RWPE2 (cell line): ENCODE measurements around the gene SEC14L5.
A peak's percentile ranks its signal among the peaks of the same experiment; 100 is the strongest.

ENCODE experiments used
- ATAC-seq: fragments of 200-7000 bp; cut with Tn5 transposase; 3 replicates; pipeline ENCODE4 v1.9.1; 2021; ENCODE audit warnings: low read depth
- DNase-seq: peaks from one replicate; pipeline ENCODE4 v3.0.0-alpha.2; 2020; ENCODE audit warnings: low spot score
- H3K27ac ChIP-seq: fragments of 450-650 bp; 2 replicates; pipeline ENCODE4 v1.5.1; 2017; ENCODE audit warnings: mild to moderate bottlenecking; ENCODE audit not compliant: poor library complexity, severe bottlenecking
- H3K27me3 ChIP-seq: fragments of 250-450 bp; sonication (Bioruptor Pico); 2 replicates; pipeline ENCODE4 v1.5.1; 2021; ENCODE audit warnings: mild to moderate bottlenecking, moderate library complexity; ENCODE audit not compliant: insufficient read depth, poor library complexity, severe bottlenecking
- H3K36me3 ChIP-seq: fragments of 250-450 bp; sonication (Bioruptor Pico); 2 replicates; pipeline ENCODE4 v1.5.1; 2020; ENCODE audit warnings: low read depth, mild to moderate bottlenecking, moderate library complexity
- H3K4me1 ChIP-seq: fragments of 250-450 bp; sonication (Bioruptor Pico); 2 replicates; pipeline ENCODE4 v1.5.1; 2021; ENCODE audit warnings: mild to moderate bottlenecking, moderate library complexity; ENCODE audit not compliant: insufficient read depth, poor library complexity, severe bottlenecking
- H3K4me3 ChIP-seq: fragments of 250-450 bp; sonication (Bioruptor Pico); 2 replicates; pipeline ENCODE4 v1.5.1; 2021; ENCODE audit warnings: mild to moderate bottlenecking, moderate library complexity; ENCODE audit not compliant: severe bottlenecking
- H3K9me3 ChIP-seq: fragments of 250-450 bp; sonication (Bioruptor Pico); 2 replicates; pipeline ENCODE4 v1.5.1; 2021; ENCODE audit warnings: mild to moderate bottlenecking, moderate library complexity; ENCODE audit not compliant: severe bottlenecking
- CTCF ChIP-seq: fragments of 450-650 bp; IDR thresholded peaks from one replicate; pipeline ENCODE4 v1.5.1; 2017; ENCODE audit warnings: mild to moderate bottlenecking, moderate library complexity; ENCODE audit not compliant: poor library complexity, severe bottlenecking

SEC14L5 gene

GRCh38 chr16:4917117-4917516, 41.0 kb upstream of the SEC14L5 start:
- H3K36me3 ChIP-seq = peaks cover 34% of the 10 kb centered on the region

GRCh38 chr16:4918781-4919251, 39.3 kb upstream of the SEC14L5 start:
- no peak for DNase-seq
- peak overlapping the region; percentile 89 for H3K27ac ChIP-seq

More at GRCh38 chr16:4917117-4917516, 41.0 kb upstream of the SEC14L5 start:
- Histone ChIP-seq H3K4me3 (no peak overlapping the region), H3K27ac (peak overlapping the region; percentile 89), H3K27me3 (no peaks in the 10 kb centered on the region), H3K4me1 (peaks cover 31% of the 10 kb centered on the region), H3K9me3 (no peaks in the 10 kb centered on the region)
- no peak for TF ChIP-seq CTCF
- no peak for DNase-seq
- ATAC-seq = no peak

GRCh38 chr16:4920826-4921225, 37.3 kb upstream of the SEC14L5 start:
- TF ChIP-seq CTCF = no peak
- peaks cover 66% of the 10 kb centered on the region for H3K4me1 ChIP-seq
- ATAC-seq (no peak), DNase-seq (no peak)
- peaks cover 34% of the 10 kb centered on the region for H3K36me3 ChIP-seq
- no peaks in the 10 kb centered on the region for H3K9me3 ChIP-seq
- no peak overlapping the region for H3K4me3 ChIP-seq
- H3K27me3 ChIP-seq = no peaks in the 10 kb centered on the region
- peak overlapping the region; percentile 89 for H3K27ac ChIP-seq

More at GRCh38 chr16:4918781-4919251, 39.3 kb upstream of the SEC14L5 start:
- H3K36me3 ChIP-seq = peaks cover 41% of the 10 kb centered on the region
- ATAC-seq = peak; percentile 35
- no peak overlapping the region for H3K4me3 ChIP-seq
- peaks cover 48% of the 10 kb centered on the region for H3K4me1 ChIP-seq
- no peak for TF ChIP-seq CTCF
- no peaks in the 10 kb centered on the region for H3K27me3 ChIP-seq
- H3K9me3 ChIP-seq = no peaks in the 10 kb centered on the region

- ATAC-seq (peak; percentile 19), DNase-seq (no peak)
- Histone ChIP-seq H3K4me3 (no peak overlapping the region), H3K36me3 (peaks cover 42% of the 10 kb centered on the region), H3K9me3 (peaks cover 10% of the 10 kb centered on the region), H3K27ac (peak overlapping the region; percentile 89), H3K4me1 (peaks cover 60% of the 10 kb centered on the region), H3K27me3 (no peaks in the 10 kb centered on the region)
- TF ChIP-seq CTCF = no peak
Observed at GRCh38 chr16:4922721-4923342, 35.3 kb upstream of the SEC14L5 start.

GRCh38 chr16:4923853-4924252, 34.3 kb upstream of the SEC14L5 start:
- Histone ChIP-seq H3K27ac (peak overlapping the region; percentile 89), H3K4me1 (peaks cover 51% of the 10 kb centered on the region), H3K9me3 (peaks cover 13% of the 10 kb centered on the region), H3K36me3 (peaks cover 52% of the 10 kb centered on the region), H3K4me3 (no peak overlapping the region), H3K27me3 (no peaks in the 10 kb centered on the region)
- TF ChIP-seq CTCF = no peak
- DNase-seq = no peak
- no peak for ATAC-seq
